LNCaP clone FGC (cell line): ENCODE results near the gene SFT2D3.

Experiments used
- DNase-seq: peaks from one replicate; pipeline ENCODE4 v3.0.0-alpha.2; 2011; ENCODE audit warnings: low read depth
- H3K4me3 ChIP-seq: 2 replicates; pipeline ENCODE4 v1.5.1; 2011; ENCODE audit warnings: mild to moderate bottlenecking, low read depth, low read length, control low read depth
- CTCF ChIP-seq: IDR thresholded peaks from 2 replicates; pipeline ENCODE4 v1.5.1; 2012; ENCODE audit warnings: mild to moderate bottlenecking; ENCODE audit not compliant: control insufficient read depth, insufficient read depth; ENCODE audit errors: extremely low read depth

The SFT2D3 gene

GRCh38 chr2:127678531-127678930 lies 22.8 kb upstream of the SFT2D3 start:
- TF ChIP-seq CTCF, result no peak
- H3K4me3 ChIP-seq, result no peak overlapping the region
- no peak for DNase-seq

DNA sequence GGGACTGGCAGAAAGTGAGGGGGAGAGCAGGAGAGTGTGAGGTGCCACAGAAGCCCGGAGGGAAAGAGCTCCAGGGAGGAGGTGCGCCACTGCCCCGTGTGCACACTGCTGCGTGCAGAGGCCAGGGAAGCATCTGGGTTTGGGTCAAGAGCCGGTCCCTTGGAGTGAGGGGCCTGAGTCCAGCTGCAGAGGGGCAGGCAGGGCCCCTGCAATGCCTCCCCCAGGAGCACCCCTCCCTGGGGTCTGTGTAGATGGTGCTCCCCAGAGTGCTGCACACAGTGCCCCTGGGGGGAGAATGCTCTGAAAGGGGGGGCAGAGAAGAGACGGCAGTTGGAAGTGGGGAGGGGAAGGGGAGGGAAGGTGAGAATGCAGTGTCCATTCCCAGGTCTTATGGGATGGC lies 22.3 kb upstream of the SFT2D3 start:
- DNase-seq, result no peak
- no peak for TF ChIP-seq CTCF
- H3K4me3 ChIP-seq, result no peak overlapping the region

DNA sequence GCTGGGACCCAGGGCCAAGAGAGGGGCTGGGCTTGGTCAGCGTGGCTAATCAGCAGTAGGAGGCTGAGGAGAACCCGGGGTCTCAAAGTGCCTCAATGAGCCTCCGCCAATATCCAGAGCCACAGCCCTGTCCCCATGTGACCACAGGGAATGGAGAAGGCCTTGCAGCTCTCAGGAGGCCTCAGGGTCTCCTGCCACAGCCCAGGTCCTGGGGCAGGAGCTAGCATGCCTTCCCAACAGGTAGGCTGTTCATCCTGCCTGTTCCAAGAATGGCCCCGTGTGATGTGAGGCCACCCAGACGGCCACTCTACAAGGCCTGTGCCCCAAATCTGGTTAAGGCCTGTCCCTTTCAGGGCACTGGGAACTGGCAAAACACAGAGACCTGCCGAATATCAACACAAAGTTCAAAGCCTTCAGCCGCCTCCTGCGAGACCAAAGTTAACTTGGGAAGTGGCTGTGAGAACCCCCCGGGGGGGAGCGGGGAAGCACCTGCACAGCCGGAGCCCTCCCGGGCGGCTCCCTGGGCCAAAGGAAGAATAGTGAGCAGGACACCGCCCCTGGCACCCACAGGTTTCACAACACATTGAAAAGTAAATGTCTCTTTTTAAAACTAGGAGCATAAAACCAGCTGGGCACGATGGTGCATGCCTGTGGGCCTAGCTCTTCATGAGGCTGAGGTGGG lies 21.5 kb upstream of the SFT2D3 start:
- TF ChIP-seq CTCF, result no peak
- no peak for DNase-seq
- no peak overlapping the region for H3K4me3 ChIP-seq

GRCh38 chr2:127680706-127681287 lies 20.5 kb upstream of the SFT2D3 start:
- no peak overlapping the region for H3K4me3 ChIP-seq
- no peak for DNase-seq
- TF ChIP-seq CTCF, result no peak

DNA sequence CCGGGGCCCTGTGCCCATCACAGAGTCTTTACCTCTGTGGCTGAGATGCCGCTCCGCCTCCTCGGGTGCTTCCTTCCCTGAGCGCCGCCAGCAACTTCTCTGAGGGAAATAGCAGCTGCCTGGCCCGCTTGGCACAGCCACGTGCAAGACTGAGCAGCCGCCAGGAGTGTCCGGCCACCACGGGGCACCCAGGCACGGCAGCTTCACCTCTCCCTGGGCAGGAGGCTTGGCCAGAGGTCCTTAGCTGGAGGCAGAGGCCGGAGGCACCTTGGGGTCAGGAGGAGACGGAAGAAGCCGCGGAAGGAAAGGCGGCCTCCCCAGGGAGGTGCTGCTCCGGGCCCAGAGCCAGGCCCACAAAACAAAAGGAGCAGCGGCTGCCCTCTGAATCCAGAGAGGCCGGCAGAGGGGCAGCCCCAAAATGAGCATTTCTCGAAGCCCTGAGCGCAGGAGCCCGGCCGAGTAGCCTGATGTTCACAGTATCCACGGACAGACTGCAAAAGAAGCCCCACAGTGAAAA lies 20.0 kb upstream of the SFT2D3 start:
- H3K4me3 ChIP-seq, result no peak overlapping the region
- no peak for TF ChIP-seq CTCF
- DNase-seq, result no peak

- DNase-seq, result no peak
- no peak for TF ChIP-seq CTCF
- H3K4me3 ChIP-seq, result no peak overlapping the region
Observed at GRCh38 chr2:127681976-127682857, 19.1 kb upstream of the SFT2D3 start.
